GM18873 (cell line): ENCODE results near the gene KCNH6.

Experiments used
- ATAC-seq: cut with Tn5 transposase; IDR thresholded peaks from one replicate; pipeline ENCODE4 v1.9.1; 2021; ENCODE audit warnings: mild to moderate bottlenecking, moderate library complexity, moderate number of reproducible peaks; ENCODE audit not compliant: unreplicated experiment, low FRiP score

Gene KCNH6

GRCh38 chr17:63486317-63487013 is 36.7 kb upstream of the KCNH6 start:
- ATAC-seq: no peak

GRCh38 chr17:63487014-63487339 is 36.2 kb upstream of the KCNH6 start:
- no peak for ATAC-seq

GRCh38 chr17:63488851-63489250 is 34.3 kb upstream of the KCNH6 start:
- no peak for ATAC-seq

- no peak for ATAC-seq
Measured at GRCh38 chr17:63489291-63489690, 33.9 kb upstream of the KCNH6 start.

- no peak for ATAC-seq
Measured at GRCh38 chr17:63490329-63490728, 32.8 kb upstream of the KCNH6 start.

GRCh38 chr17:63490858-63491400 is 32.2 kb upstream of the KCNH6 start:
- no peak for ATAC-seq

GRCh38 chr17:63491413-63491812 is 31.7 kb upstream of the KCNH6 start:
- no peak for ATAC-seq

GRCh38 chr17:63491977-63492618 is 31.1 kb upstream of the KCNH6 start:
- ATAC-seq: no peak

- no peak for ATAC-seq
Measured at GRCh38 chr17:63492940-63493339, 30.2 kb upstream of the KCNH6 start.

GRCh38 chr17:63493411-63493810 is 29.7 kb upstream of the KCNH6 start:
- no peak for ATAC-seq

GRCh38 chr17:63494300-63494928 is 28.7 kb upstream of the KCNH6 start:
- ATAC-seq: no peak

- no peak for ATAC-seq
Measured at GRCh38 chr17:63495491-63495890, 27.7 kb upstream of the KCNH6 start.

- ATAC-seq: no peak
Measured at GRCh38 chr17:63496177-63496576, 27.0 kb upstream of the KCNH6 start.

- no peak for ATAC-seq
Measured at GRCh38 chr17:63496663-63497400, 26.3 kb upstream of the KCNH6 start.

GRCh38 chr17:63497708-63498483 is 25.3 kb upstream of the KCNH6 start:
- no peak for ATAC-seq

GRCh38 chr17:63498626-63499195 is 24.4 kb upstream of the KCNH6 start:
- no peak for ATAC-seq

GRCh38 chr17:63500543-63501390 is 22.4 kb upstream of the KCNH6 start:
- ATAC-seq: no peak

- ATAC-seq: no peak
Measured at GRCh38 chr17:63503341-63503705, 19.8 kb upstream of the KCNH6 start.

- no peak for ATAC-seq
Measured at GRCh38 chr17:63504261-63504660, 18.9 kb upstream of the KCNH6 start.
